ENCODE data around the gene MMS19.

Gene MMS19

GRCh38 chr10:97510686-97511085, 12.5 kb upstream of the MMS19 start:
- no peak for TF ChIP-seq CTCF (IDR thresholded peaks at IDR 0.05; ENCODE audit: low read depth, low read length, missing control alignments)
- no peak for DNase-seq
- in situ Hi-C loops (cut with HindIII; ENCODE audit: low pct_ligation_motif_present, low sequenced_read_pairs) = no loop called here
- Histone ChIP-seq H3K27me3 (replicated peaks) (no peaks in the 10 kb centered on the region), H3K36me3 (replicated peaks) (no peaks in the 10 kb centered on the region), H3K4me3 (ENCODE audit: low read depth, low read length) (no peak overlapping the region), H3K27ac (no peak overlapping the region)

- Histone ChIP-seq H3K27ac (no peak overlapping the region), H3K36me3 (replicated peaks) (no peaks in the 10 kb centered on the region), H3K4me3 (ENCODE audit: low read depth, low read length) (no peak overlapping the region), H3K27me3 (replicated peaks) (no peaks in the 10 kb centered on the region)
- no peak for TF ChIP-seq CTCF (IDR thresholded peaks at IDR 0.05; ENCODE audit: low read depth, low read length, missing control alignments)
- DNase-seq = no peak
- in situ Hi-C loops (cut with HindIII; ENCODE audit: low pct_ligation_motif_present, low sequenced_read_pairs) = no loop called here
Measured at GRCh38 chr10:97509120-97509680, 11.0 kb upstream of the MMS19 start.

GRCh38 chr10:97508342-97508741, 10.1 kb upstream of the MMS19 start:
- peak; percentile 46 for DNase-seq
- no peaks in the 10 kb centered on the region for H3K36me3 ChIP-seq (replicated peaks)
- TF ChIP-seq CTCF (IDR thresholded peaks at IDR 0.05; ENCODE audit: low read depth, low read length, missing control alignments) = no peak
- no peaks in the 10 kb centered on the region for H3K27me3 ChIP-seq (replicated peaks)
- H3K4me3 ChIP-seq (ENCODE audit: low read depth, low read length) = no peak overlapping the region
- in situ Hi-C loops (cut with HindIII; ENCODE audit: low pct_ligation_motif_present, low sequenced_read_pairs) = no loop called here
- H3K27ac ChIP-seq = no peak overlapping the region

GRCh38 chr10:97506199-97506991, 8.2 kb upstream of the MMS19 start:
- no peak overlapping the region for H3K27ac ChIP-seq
- in situ Hi-C loops (cut with HindIII; ENCODE audit: low pct_ligation_motif_present, low sequenced_read_pairs) = no loop called here
- H3K36me3 ChIP-seq (replicated peaks) = no peaks in the 10 kb centered on the region
- DNase-seq = no peak
- H3K27me3 ChIP-seq (replicated peaks) = no peaks in the 10 kb centered on the region
- no peak for TF ChIP-seq CTCF (IDR thresholded peaks at IDR 0.05; ENCODE audit: low read depth, low read length, missing control alignments)
- H3K4me3 ChIP-seq (ENCODE audit: low read depth, low read length) = no peak overlapping the region

GRCh38 chr10:97505152-97505551, 6.9 kb upstream of the MMS19 start:
- in situ Hi-C loops (cut with HindIII; ENCODE audit: low pct_ligation_motif_present, low sequenced_read_pairs) = no loop called here
- H3K4me3 ChIP-seq (ENCODE audit: low read depth, low read length) = no peak overlapping the region
- H3K36me3 ChIP-seq (replicated peaks) = no peaks in the 10 kb centered on the region
- no peak for DNase-seq
- TF ChIP-seq CTCF (IDR thresholded peaks at IDR 0.05; ENCODE audit: low read depth, low read length, missing control alignments) = no peak
- no peak overlapping the region for H3K27ac ChIP-seq
- H3K27me3 ChIP-seq (replicated peaks) = no peaks in the 10 kb centered on the region
